Gastrocnemius medialis (tissue), 4 donors: ENCODE data around the gene PTPRN2. TPM values are rescaled to one million over a fixed set of nuclear protein-coding genes. Genes with fewer than 3 reads are reported as not detected.

Experiments used
- ATAC-seq, 2 donors: fragments of 150-250 bp; one replicate each; pipeline ENCODE4 v1.9.1; 2016
- DNase-seq, 2 donors: peaks; one replicate each; pipeline ENCODE4 v3.0.0-alpha.2; 2019
- H3K27ac ChIP-seq, 4 donors: fragments of 200-600 bp; sonication (generic); 1 replicate in 1 of 4; 2 replicates in 3 of 4; pipeline ENCODE4 v1.5.1; 2016 to 2018; ENCODE audit warnings: mild to moderate bottlenecking in 2 of 4, moderate library complexity in 1 of 4
- H3K27me3 ChIP-seq, 3 donors: fragments of 200-600 bp; sonication (generic) in 2 of 3; 1 replicate in 1 of 3; 2 replicates in 2 of 3; pipeline versions ENCODE4 v1.5.1 to v1.6.0; 2016 to 2019; ENCODE audit warnings: mild to moderate bottlenecking in 1 of 3, moderate library complexity in 1 of 3
- H3K36me3 ChIP-seq, 2 donors: fragments of 200-600 bp; sonication (generic) in 1 of 2; one replicate each; pipeline ENCODE4 v1.5.1; 2017 to 2018
- H3K4me1 ChIP-seq, 2 donors: fragments of 200-600 bp; sonication (generic) in 1 of 2; one replicate each; pipeline ENCODE4 v1.5.1; 2016 to 2017; ENCODE audit warnings: mild to moderate bottlenecking in 2 of 2
- H3K4me3 ChIP-seq, 4 donors: fragments of 200-600 bp; sonication (generic) in 3 of 4; 1 replicate in 1 of 4; 2 replicates in 3 of 4; pipeline ENCODE4 v1.5.1; 2016 to 2019; ENCODE audit warnings: mild to moderate bottlenecking in 2 of 4
- H3K9me3 ChIP-seq, 3 donors: fragments of 200-600 bp; sonication (generic) in 2 of 3; 1 replicate in 1 of 3; 2 replicates in 2 of 3; pipeline ENCODE4 v1.5.1; 2016 to 2019
- POLR2A ChIP-seq, 2 donors: fragments of 450-650 bp; IDR thresholded peaks; one replicate each; pipeline ENCODE4 v1.6.1; 2017; ENCODE audit warnings: antibody characterized with exemption in 2 of 2, mild to moderate bottlenecking in 2 of 2, moderate library complexity in 2 of 2
- in situ Hi-C, 4 donors: fragments of 200-750 bp; cut with MboI; loops; one replicate each; pipeline versions ENCODE4 v1.15.0 to v1.8.0; 2017; ENCODE audit warnings: low sequenced_read_pairs in 4 of 4
- intact Hi-C: fragments of 100-400 bp; cut with DNase I; formaldehyde crosslinking; loops from one replicate; pipeline ENCODE4 v1.15.1; 2023; ENCODE audit warnings: low total_unique reads
- total RNA-seq, 4 donors: library from RNA; depleted of rRNA; stranded (reverse); fragments of >200 nt; gene quantifications; one replicate each; pipeline versions ENCODE4 v1.1.0 to v1.2.3, GENCODE V29; 2016
- TF ChIP-seq, protein P1 (sequence below), 5 experiments: fragments of 450-650 bp in 3 of 5; fragments of 200-600 bp in 2 of 5; sonication (generic) in 2 of 5; IDR thresholded peaks in 4 of 5; conservative IDR thresholded peaks in 1 of 5; 1 replicate in 4 of 5; 2 replicates in 1 of 5; pipeline ENCODE4 v1.5.1; 2016 to 2019; ENCODE audit warnings: antibody characterized with exemption in 5 of 5, mild to moderate bottlenecking in 3 of 5, moderate library complexity in 3 of 5

Gene PTPRN2
- total RNA-seq, 4 donors from 2014 or later, result 0.66 to 0.85 (median 0.81) TPM

DNA sequence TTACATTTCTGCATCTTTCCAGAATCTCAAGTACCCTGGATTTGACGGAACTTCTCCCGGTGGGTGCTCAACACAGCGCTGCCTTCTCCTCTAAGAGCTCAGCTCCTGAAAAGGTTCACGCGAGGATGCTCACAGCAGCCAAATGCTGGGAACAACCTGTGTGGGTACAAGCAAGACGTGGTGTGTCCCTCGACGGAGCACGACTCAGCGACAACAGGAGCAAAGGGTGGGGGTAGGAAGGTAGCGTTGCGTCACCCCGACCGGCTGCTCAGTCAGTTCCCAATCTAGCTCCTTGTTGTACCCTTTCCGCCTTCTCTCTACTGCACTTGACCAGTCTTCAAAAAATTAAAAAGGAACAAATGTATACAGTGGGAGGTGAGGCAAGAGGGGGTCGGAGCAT is 117.3 kb downstream of the PTPRN2 start:
- H3K9me3 ChIP-seq, result no peaks in the 10 kb centered on the region
- no peak for ATAC-seq
- H3K36me3 ChIP-seq, result no peaks in the 10 kb centered on the region
- intact Hi-C loops, result no loop called here
- in situ Hi-C loops, result no loop called here
- DNase-seq, result no peak
- H3K4me1 ChIP-seq, result no peaks in the 10 kb centered on the region
- no peak for TF ChIP-seq POLR2A (IDR thresholded peaks at IDR 0.05)
- TF ChIP-seq, protein P1, sequence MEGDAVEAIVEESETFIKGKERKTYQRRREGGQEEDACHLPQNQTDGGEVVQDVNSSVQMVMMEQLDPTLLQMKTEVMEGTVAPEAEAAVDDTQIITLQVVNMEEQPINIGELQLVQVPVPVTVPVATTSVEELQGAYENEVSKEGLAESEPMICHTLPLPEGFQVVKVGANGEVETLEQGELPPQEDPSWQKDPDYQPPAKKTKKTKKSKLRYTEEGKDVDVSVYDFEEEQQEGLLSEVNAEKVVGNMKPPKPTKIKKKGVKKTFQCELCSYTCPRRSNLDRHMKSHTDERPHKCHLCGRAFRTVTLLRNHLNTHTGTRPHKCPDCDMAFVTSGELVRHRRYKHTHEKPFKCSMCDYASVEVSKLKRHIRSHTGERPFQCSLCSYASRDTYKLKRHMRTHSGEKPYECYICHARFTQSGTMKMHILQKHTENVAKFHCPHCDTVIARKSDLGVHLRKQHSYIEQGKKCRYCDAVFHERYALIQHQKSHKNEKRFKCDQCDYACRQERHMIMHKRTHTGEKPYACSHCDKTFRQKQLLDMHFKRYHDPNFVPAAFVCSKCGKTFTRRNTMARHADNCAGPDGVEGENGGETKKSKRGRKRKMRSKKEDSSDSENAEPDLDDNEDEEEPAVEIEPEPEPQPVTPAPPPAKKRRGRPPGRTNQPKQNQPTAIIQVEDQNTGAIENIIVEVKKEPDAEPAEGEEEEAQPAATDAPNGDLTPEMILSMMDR (IDR thresholded peaks at IDR 0.05 in 4 of 5, conservative IDR thresholded peaks at IDR 0.05 in 1 of 5), result no peak
- H3K27ac ChIP-seq, result no peak overlapping the region
- H3K4me3 ChIP-seq, result no peak overlapping the region
- H3K27me3 ChIP-seq, result peaks cover 0 to 5% (median 0%) of the 10 kb centered on the region in 3 donors

DNA sequence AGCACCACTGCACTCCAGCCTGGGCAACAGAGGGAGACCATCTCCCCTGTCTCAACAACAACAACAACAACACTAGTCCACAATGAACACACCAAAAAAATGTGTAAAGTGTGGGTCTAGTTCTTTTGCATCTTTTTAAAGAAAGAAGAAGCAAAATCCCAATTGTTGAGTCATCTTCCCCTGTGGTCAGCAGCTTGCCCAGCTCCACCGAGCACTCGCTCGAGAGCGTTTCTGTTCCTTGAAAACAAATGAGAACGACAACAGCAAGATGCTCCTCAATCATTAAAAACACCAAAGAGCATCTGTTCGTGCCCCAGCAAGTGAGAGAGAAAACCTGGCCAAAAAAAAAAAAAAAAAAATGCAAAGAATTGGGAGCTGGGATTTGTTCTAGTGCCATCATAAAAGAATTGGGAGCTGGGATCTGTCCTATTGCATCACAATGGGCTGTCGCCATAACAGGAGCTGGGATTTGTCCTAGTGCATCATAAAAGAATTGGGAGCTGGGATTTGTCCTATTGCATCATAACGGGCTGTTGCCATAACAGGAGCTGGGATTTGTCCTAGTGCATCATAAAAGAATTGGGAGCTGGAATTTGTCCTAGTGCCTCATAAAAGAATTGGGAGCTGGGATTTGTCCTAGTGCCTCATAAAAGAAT is 118.1 kb downstream of the PTPRN2 start:
- intact Hi-C loops, result no loop called here
- DNase-seq, result no peak
- peaks cover 0 to 5% (median 0%) of the 10 kb centered on the region in 3 donors for H3K27me3 ChIP-seq

DNA sequence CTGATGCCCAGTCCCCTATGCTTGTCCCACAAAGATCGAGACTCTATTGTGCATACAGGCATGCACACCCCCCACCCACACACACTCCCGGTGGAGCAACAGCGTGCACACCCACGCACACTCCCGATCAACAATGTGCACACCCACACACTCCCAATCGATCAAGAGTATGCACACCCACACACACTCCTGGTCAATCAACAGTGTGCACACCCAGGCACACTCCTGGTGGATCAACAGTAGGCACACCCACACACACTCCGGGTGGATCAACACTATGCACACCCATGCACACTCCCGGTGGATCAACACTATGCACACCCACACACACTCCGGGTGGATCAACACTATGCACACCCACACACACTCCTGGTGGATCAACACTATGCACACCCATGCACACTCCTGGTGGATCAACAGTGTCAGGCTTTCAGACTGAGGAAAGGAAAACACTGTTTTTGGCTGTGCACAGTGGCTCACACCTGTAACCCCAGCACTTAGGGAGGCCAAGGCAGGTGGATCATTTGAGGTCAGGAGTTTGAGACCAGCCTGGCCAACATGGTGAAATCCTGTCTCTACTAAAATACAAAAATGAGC is 118.8 kb downstream of the PTPRN2 start:
- Histone ChIP-seq H3K36me3 (no peaks in the 10 kb centered on the region), H3K9me3 (no peaks in the 10 kb centered on the region), H3K27ac (no peak overlapping the region), H3K4me3 (no peak overlapping the region), H3K4me1 (no peaks in the 10 kb centered on the region), H3K27me3 (peaks cover 0 to 5% (median 0%) of the 10 kb centered on the region in 3 donors)
- no peak for DNase-seq
- no peak for ATAC-seq
- in situ Hi-C loops, result no loop called here
- intact Hi-C loops, result no loop called here
- TF ChIP-seq, protein P1 (IDR thresholded peaks at IDR 0.05 in 4 of 5, conservative IDR thresholded peaks at IDR 0.05 in 1 of 5), result no peak
- TF ChIP-seq POLR2A (IDR thresholded peaks at IDR 0.05), result no peak

More for the DNA sequence above, 118.1 kb downstream of the PTPRN2 start:
- in situ Hi-C loops, result no loop called here
- TF ChIP-seq, protein P1 (IDR thresholded peaks at IDR 0.05 in 4 of 5, conservative IDR thresholded peaks at IDR 0.05 in 1 of 5), result no peak
- TF ChIP-seq POLR2A (IDR thresholded peaks at IDR 0.05), result no peak
- no peaks in the 10 kb centered on the region for H3K9me3 ChIP-seq
- H3K4me3 ChIP-seq, result no peak overlapping the region
- no peaks in the 10 kb centered on the region for H3K4me1 ChIP-seq
- no peaks in the 10 kb centered on the region for H3K36me3 ChIP-seq
- no peak overlapping the region for H3K27ac ChIP-seq
- no peak for ATAC-seq

DNA sequence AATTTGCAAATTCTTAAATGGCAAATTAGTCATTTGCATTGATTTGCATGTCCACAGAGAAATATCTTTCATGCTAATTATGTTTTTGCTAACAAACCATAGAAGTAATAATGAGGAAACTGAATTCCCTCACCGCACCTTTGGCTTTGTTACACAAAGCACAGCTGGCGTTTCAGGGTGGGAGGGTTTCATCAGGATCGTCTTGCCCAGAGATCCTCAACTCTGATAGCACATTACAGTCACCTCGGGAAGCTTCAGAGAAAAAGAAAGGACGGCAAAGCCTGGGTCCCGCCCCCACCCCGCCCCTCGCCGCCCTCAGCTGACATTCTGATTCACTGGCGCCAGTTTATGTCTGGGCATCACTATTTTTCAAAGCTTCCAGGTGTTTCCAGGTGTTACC is 119.4 kb downstream of the PTPRN2 start:
- peaks cover 0 to 5% (median 0%) of the 10 kb centered on the region in 3 donors for H3K27me3 ChIP-seq
- intact Hi-C loops (no loop called here), in situ Hi-C loops (no loop called here)
- no peak for DNase-seq
- H3K4me1 ChIP-seq, result no peaks in the 10 kb centered on the region
- TF ChIP-seq, protein P1 (IDR thresholded peaks at IDR 0.05 in 4 of 5, conservative IDR thresholded peaks at IDR 0.05 in 1 of 5), result no peak
- TF ChIP-seq POLR2A (IDR thresholded peaks at IDR 0.05), result no peak
- no peaks in the 10 kb centered on the region for H3K9me3 ChIP-seq
- no peak for ATAC-seq
- H3K4me3 ChIP-seq, result no peak overlapping the region
- H3K27ac ChIP-seq, result no peak overlapping the region
- H3K36me3 ChIP-seq, result no peaks in the 10 kb centered on the region
